NCI-H146 (cell line): ENCODE results near the gene RNF8.
"Not testable (repeated sequence)": the region's sequence is repeated elsewhere in the genome, so short reads cannot be mapped to it uniquely, and the experiment has no call there.

Experiments used
- DNase-seq: peaks from one replicate; lab custom pipeline; 2025; lab: John Stamatoyannopoulos, UW

The RNF8 gene

GRCh38 chr6:37353761-37354525 lies at the start of gene RNF8:
RNF8 (plus strand) TSS chr6:37353983; CDS start chr6:37354165, 182 bp downstream.
- peak; percentile 96 for DNase-seq

GRCh38 chr6:37304766-37305165 lies 49.0 kb upstream of the RNF8 start:
- no peak for DNase-seq

GRCh38 chr6:37305841-37306425 lies 47.9 kb upstream of the RNF8 start:
- no peak for DNase-seq

- DNase-seq, result peak; percentile 19
Observed at GRCh38 chr6:37306624-37307222, 47.1 kb upstream of the RNF8 start.

GRCh38 chr6:37307484-37307883 lies 46.3 kb upstream of the RNF8 start:
- not testable (repeated sequence) for DNase-seq

- peak; percentile 29 for DNase-seq
Observed at GRCh38 chr6:37308069-37308815, 45.5 kb upstream of the RNF8 start.

GRCh38 chr6:37309046-37309445 lies 44.7 kb upstream of the RNF8 start:
- DNase-seq, result no peak

- no peak for DNase-seq
Observed at GRCh38 chr6:37309692-37310091, 44.1 kb upstream of the RNF8 start.

GRCh38 chr6:37310966-37311365 lies 42.8 kb upstream of the RNF8 start:
- DNase-seq, result no peak

GRCh38 chr6:37311741-37312473 lies 41.9 kb upstream of the RNF8 start:
- no peak for DNase-seq

GRCh38 chr6:37313723-37314486 lies 39.9 kb upstream of the RNF8 start:
- DNase-seq, result no peak

- peak; percentile 36 for DNase-seq
Observed at GRCh38 chr6:37314487-37315156, 39.2 kb upstream of the RNF8 start.

GRCh38 chr6:37315157-37315515 lies 38.6 kb upstream of the RNF8 start:
- no peak for DNase-seq

GRCh38 chr6:37316071-37316470 lies 37.7 kb upstream of the RNF8 start:
- no peak for DNase-seq

- DNase-seq, result no peak
Observed at GRCh38 chr6:37317312-37318038, 36.3 kb upstream of the RNF8 start.

- no peak for DNase-seq
Observed at GRCh38 chr6:37319156-37319555, 34.6 kb upstream of the RNF8 start.

GRCh38 chr6:37319856-37320480 lies 33.8 kb upstream of the RNF8 start:
- DNase-seq, result no peak

- no peak for DNase-seq
Observed at GRCh38 chr6:37320646-37321045, 33.1 kb upstream of the RNF8 start.

GRCh38 chr6:37321101-37321500 lies 32.7 kb upstream of the RNF8 start:
- DNase-seq, result no peak
